AG08396 (cell line): Measurements from ENCODE around the gene SH3BP2.

ENCODE experiments used
- DNase-seq: peaks from one replicate; pipeline ENCODE4 v3.0.0; 2012; ENCODE audit warnings: low spot score, mixed read lengths

The SH3BP2 gene

DNA sequence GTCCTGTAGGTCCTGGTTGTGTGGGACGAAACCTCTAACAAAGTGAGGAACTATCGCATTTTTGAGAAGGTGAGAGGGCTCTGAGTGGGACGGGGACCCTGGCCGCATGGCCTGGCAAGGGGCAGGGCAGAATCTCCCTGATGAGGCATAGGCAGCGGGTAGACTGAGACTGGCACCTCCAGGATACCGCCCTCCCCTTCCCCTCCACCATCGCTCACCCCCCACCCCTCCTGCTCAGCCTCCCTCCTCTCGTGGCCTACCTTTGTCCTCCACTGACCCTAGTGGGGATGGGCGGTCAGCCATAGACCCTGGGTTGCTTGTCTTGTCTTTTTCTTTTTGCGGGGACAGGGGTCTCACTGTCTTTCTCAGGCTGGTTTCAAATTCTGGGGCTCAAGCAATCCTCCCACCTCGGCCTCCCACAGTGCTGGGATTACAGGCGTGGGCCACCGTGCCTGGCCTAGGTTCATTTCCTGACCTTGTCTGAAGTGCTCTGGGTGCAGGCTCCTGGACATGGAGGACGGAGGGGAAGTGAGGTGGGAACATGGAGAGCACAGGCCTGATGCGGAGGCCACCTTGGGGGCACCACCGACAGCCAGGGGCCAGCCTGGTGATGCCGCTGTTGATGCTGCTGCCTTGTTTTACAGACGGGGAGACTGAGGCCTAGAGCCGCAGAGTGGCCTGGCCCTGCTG, 40.2 kb downstream of the SH3BP2 start:
- peak; percentile 1 for DNase-seq

DNA sequence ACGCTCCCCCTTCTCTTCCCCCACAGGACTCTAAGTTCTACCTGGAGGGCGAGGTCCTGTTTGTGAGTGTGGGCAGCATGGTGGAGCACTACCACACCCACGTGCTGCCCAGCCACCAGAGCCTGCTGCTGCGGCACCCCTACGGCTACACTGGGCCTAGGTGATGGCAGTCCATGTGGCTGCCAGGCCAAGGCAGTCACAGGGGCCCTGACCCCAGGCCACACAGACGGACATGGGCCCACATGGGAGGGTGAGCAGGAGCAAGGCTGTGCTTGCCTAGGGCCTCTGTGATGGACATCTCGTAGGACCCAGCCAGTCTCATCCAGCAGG, 40.8 kb downstream of the SH3BP2 start:
- DNase-seq = peak; percentile 2

DNA sequence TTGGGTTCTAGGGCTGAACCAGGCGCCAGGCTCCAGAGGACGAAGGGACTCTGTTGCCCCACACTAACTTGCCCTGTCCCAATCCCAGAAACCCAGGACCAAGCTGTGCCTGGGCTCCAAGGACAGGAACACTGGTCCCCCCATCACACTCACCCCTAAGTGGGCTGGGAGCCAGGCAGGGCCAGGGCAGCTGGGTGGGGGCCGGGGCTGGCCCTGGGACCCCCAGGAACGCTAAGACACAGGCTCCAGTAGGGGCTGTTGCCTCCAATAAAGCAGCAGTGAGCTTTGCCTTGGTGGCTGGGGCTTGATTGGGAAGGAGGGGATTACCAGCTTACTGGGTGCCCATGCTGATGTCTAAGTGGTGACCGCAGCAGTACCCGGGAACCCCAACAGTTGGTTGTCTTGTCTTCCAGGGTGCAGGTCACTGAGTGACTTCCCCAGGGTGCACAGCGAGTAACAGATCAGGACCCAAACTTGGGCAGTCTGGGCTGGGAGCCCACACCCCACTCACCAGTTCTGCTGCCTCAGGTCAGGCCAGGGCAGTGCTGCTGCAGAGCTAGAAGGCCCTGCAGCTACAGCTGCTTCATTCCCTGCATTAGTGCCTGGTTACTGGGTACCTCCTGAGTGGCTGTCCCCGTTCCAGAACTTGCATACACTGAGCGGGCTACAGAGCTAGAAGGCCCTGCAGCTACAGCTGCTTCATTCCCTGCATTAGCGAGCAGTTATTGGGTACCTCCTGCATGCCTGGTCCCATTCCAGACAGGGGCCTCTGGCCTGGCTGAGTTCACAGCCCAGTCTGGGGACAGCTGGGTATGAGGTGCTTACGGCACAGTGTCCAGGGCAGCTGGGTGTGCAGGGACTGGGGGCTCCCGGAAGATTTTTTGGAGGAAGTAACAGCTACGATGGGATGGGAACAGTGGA, 41.4 kb downstream of the SH3BP2 start:
- peak; percentile 1 for DNase-seq

DNA sequence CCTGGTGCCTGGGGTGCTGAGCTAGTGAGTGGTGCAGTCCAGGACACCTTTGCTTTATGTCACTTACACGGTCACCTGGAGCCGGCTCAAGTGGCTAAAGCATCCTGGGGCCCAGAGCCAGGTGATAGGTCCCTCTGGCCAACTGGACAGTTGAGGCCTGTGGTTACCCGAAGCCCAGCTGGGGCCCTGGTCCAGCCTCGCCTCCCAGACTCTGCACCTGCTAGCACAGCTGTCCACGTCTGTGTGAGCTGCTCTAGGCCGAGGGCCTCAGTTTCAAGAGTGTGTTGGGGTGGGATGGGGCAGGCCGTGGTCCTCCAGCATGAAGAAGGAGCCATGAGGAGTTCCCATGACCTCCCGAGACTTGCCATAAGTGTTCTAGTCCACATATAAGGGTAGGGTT, 43.1 kb downstream of the SH3BP2 start:
- DNase-seq = no peak

DNA sequence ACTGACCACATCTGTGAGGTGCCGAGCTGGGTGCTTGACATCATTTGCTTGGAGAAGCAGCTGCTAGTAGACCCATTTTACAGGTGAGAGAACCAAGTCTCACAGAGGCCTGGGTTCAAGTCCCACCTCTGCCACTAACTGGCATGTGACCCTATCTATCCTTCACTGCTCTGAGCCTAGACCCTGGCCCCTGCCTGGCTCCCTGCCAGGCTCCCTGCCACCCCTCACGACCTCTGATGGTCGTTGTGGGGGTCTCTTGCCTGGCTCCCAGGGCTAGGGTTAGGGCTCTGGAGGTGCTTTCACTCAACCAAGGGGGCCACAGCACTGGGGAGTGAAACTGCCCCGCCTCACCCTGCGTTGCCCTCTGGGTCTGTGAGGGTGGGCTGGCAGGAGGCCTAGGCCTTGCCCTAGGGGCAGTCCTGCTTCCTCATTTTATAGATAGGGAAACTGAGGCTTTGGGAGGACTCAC, 43.5 kb downstream of the SH3BP2 start:
- no peak for DNase-seq

DNA sequence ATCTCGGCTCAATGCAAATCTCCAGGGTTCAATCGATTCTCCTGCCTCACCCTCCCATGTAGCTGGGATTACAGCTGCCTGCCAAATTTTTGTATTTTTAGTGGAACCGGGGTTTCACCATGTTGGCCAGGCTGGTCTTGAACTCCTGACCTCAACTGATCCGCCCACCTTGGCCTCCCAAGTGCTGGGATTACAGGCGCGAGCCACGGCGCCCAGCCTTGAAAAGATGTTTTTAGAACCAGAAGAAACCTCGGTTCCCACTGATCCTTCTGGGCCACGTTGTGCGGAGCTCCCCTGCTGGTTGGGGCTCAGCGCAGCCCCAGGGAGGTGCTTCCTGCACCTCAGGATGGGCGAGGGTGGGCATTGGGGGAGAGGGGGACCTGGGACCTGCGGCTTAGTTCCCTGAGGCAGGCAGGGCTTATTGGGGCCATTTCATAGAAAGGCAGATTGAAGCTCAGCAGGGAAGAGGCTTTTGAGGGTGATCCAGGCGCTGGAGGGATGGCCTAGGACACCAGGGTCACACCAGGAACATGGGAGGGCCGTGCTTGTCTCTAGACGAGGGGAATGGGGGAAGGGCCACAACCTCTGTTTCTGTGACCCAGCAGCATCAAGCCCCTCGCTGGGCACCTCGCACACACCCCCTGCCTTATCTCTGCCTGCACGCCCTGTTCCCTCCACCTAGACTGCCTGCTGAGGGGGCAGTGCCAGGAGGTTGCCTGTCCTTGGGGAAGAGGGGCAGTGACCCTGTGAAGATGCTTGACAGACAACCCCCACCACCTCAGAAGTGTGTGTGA, 44.4 kb downstream of the SH3BP2 start:
- DNase-seq = peak; percentile 4

DNA sequence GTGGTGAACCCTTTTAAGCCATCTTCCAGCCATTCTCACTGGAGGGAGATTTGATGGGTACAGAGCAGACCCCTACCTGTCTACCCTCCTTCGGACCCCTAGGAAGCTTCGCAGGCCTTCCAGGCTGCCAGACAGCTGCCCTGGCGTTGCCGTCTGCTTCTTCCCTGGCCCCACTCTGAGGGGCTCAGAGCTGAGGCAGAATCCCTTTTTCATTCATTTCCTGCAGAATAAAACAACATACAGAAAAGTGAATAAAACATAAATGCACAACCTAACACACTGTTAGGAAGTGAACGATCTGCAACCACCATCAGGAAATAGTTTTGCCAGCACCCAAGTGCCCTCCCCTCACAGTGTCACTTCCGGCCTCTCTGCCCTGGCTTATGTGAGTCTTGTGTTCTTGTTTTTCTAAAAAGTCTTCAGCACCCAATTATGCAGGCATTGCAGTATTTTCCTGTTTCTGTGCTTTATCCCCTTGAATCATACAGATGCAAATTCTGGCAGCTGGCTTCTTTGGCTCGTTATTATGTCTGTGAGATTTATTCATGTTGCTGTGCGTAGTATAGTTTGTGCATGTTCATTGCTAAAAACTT, 45.1 kb downstream of the SH3BP2 start:
- DNase-seq = peak; percentile 68

DNA sequence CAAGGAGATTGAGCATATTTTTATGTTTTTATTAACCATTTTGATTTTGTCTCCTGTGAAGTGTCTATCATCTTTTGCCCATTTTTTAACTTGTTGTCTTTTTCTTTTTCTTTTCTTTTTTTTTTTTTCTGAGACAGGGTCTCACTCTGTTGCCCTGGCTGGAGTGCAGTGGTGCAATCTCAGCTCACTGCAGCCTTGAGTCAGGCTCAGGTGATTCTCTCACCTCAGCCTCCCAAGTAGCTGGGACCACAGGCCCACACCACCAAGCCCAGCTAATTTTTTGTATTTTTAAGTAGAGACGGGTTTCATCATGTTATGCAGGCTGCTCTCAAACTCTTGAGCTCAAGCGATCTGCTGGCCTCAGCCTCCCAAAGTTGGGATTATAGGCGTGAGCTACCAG, 46.2 kb downstream of the SH3BP2 start:
- DNase-seq = no peak

DNA sequence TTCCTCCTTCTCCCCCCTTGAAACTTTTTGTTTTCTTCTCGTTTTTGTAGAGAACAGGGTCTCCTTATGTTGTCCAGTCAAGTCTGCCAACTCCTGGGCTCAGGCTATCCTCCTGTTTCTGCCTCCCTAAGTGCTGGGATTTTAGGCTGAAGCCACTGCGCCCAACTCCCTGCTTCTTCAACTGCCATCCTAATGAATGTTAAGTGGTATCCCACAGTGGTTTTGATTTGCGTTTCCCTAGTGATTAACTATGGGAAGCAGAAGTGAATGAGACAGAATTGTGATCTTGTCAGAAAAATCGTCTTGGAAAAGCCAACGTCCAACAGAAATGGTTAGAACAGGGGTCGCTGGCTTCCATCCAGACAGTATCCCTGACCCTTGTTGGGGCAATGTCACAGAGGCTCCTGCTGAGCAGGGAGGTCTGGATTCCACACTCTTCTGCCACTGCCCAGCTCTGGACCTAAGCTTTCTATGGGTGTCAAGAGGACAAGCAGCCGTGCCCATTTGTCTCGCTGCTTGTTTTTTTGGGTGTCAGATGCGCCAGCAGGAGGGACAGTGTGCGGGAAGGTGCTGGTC, 49.9 kb downstream of the SH3BP2 start:
- DNase-seq = no peak

DNA sequence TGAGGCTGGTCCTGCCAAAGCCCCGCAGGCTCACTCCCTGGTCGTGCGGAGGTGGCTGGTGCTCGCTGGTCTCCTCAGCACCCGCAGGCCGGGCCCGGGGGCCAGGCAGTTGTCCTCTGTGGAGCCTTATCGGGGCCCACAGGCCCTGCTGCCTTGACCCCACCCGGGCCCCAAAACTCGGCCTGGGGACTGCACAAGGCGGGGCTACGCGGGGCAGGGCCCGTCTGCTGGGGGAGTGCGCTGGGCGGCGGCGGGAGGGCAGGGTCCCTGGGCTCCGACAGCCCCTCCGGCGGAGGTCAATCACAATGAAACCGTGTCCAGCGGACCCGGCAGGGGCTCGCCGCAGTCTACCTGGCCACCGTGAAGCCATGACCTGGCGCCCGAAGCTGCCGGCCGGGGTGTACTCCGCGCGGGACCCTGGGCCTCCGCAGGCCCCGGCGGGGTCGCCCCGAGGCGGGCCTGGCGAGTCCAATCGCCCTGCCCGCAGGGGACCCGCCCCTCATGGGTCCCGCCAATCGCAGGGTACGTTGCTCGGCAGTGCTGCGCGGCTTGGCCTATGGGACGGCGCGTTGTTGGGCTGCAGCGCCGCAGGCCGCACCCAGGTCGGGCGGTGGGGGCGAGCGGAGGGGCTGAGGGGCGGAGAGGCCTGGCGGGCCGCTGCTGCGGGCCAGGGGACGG, 50.5 kb downstream of the SH3BP2 start, which contains the start of gene ADD1:
TSS of gene ADD1 (plus strand) at position 582 of the 678 bp plus-strand sequence. CDS start 32,072 bp downstream, outside the sequence.
- peak; percentile 100 for DNase-seq

DNA sequence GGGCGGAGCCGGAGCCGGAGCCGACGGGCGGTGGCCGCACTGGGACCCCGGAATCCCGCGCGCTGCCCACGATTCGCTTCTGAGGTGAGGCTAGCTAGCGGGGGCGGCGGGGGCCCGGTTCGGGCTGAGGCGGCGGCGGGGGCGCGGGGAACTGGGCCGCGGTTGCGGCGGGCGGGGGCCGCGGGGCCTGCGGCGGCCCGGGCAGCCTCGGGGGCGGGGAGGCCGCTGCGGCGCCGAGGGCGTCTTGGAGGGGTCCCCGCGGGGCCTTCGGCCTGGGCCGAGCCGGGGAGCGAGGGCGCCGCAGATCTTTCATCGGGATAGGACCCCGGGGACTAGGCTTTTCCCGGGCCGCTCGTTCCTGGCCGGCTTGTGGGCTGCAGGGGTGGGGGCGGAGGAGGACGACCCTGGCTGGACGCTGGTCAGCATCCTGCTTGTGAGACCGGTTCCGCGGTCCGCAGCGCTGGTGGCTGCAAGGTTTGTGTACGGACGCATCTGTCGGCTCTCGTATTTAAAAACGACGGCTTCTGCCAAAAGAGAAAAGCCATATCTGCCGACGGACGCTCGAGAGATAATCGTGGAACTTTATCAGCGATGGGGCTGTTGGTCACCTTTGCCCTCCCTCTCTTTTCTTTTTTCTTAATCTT, 51.2 kb downstream of the SH3BP2 start:
- no peak for DNase-seq

DNA sequence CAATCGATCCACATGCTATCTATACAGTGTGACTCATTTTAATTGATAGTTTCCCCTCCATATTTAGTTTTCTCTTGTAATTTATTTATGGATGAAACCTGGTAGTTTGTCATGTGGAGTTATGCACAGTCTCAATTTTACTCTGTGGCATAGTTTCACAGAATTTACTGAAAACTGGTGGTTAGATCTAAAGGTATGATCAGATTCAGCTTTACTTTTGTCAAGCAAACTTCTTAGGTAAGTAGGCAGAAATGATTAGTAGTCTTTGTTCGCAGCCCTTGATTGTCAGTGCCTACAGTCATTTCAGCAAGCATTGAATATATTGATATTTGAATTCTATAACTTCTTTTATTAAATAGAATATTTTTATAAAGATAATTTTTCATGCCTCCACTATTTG, 53.3 kb downstream of the SH3BP2 start:
- DNase-seq = no peak

DNA sequence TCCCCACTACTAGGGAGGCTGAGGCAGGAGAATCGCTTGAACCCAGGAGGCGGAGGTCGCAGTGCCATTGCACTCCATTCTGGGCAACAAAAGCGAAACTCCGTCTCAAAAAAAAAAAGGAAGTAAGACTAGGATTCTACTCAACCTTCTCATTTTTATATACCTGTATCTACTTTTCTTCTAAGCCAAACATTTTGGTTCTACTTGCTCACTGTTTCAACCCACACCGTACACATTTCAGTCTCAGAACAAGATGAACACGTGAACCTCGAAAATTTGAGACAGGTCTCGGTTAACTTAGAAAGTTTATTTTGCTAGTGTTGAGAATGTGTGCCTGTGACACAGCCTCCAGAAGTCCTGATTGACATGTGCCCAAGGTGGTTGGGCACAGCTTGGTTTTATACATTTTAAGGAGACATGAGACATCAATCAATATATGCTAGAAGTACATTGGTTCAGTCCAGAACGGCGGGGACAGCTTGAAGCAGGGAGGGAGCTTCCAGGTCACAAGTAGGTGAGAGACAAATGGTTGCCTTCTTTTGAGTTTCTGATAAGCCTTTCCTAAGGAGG, 54.5 kb downstream of the SH3BP2 start:
- no peak for DNase-seq

DNA sequence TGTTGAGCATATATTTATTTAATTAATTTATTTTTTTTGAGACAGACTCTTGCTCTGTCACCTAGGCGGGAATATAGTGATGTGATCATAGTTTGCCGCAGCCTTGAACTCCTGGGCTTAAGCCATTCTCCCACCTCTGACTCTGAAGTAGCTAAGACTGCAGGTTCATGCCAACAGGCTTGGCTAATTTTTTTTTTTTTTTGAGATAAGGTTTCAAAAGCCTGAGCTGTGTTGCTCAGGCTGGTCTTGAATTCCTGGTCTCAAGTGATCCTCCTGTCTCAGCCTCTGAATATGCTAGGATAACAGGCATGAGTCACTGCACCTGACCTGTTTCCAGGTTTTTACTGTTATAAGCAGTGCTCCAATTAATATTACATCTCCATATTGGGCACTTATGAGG, 55.6 kb downstream of the SH3BP2 start:
- DNase-seq = no peak

DNA sequence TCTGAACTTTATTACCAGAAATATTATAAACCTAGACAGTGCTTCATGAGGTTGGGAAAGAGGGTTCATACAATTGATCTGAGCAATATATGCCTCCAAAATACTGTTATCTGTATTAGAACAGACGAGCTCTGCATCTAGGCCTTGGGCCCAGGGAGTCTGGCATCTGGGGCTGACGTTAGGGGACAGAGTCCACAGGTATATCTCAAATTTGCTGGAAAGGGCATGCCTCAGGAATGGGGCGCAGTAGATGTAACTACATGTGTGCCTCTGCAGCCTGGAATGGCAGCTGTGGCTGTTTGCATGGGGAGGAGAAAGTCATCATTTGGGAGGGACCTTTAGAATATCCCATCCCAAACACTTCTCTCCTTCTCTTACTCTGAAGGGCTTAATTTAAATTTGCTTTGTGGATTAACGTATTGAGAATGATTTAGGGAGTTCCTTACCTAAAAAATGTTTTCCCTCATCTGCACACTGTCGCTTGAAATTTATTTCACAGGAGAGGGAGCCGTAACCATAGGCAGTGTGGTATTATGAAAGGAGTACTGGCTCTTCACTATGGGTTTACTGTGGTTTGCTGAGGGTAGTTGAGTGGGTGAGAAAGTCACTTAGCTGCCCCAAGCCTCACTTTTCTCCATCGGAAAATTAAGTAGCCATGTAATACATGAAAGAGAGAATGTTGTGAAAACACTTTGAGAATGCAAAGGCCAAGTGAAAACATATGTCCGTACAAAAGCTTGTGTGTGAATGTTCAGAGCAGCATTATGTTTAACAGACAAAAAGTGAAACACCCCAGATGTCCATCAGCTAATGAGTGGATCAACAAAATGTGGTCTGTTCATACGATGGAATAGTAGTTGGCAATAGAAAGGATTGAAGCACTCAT, 56.6 kb downstream of the SH3BP2 start:
- DNase-seq = no peak

DNA sequence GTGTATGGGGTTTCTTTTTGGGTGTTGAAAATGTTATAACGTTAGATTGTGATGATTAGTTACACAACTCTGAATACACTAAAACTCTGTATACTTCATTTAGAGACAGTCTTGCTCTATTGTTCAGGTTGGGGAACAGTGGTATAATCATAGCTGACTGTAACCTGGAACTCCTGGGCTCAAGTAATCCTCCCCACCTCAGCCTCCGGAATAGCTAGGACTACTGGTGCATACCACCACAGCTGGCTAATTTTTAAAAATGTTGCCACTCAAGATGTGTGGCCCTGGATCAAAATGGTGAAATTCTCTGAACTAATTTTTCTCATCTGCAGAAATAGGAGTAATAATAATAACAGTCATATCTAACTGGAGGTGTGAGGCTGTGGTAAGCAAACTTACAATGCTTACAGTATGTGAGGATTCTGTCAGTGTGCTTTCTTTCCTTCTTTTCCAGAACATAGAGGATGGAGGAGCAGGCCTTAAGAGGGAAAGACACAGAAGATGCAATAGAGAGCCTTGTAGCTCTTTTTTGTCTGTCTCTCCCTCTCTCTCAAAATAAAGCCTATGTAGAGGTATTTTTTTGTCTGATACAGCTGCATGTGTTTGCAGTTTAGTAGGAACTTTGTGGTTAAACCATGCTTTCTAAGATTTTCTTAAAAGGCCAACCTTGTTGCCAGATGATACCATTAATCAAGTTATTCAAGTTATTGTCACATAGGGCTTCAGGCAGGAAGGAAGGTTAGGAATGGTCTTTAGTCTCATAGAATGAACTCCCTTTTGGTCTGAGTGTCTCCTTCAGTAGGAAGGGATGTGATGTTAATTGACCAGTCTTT, 58.3 kb downstream of the SH3BP2 start:
- no peak for DNase-seq

DNA sequence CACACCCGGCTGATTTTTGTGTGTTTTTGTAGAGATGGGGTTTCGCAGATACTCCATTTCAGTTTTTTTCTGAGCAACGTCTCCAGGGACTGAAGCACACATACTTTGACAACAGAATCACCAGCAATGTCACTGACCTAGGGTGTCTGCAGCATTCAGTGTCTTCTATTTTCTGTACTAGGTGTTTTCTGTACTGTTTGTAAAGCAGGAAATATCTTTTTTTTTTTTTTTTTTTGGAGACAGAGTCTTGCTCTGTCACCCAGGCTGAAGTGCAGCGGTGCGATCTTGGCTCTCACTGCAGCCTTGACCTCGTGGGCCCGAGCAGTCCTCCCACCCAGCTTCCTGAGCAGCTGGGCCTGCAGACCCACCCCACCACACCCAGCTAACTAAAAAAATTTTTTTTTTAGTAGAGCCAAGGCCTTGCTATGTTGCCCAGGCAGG, 59.6 kb downstream of the SH3BP2 start:
- DNase-seq = no peak

DNA sequence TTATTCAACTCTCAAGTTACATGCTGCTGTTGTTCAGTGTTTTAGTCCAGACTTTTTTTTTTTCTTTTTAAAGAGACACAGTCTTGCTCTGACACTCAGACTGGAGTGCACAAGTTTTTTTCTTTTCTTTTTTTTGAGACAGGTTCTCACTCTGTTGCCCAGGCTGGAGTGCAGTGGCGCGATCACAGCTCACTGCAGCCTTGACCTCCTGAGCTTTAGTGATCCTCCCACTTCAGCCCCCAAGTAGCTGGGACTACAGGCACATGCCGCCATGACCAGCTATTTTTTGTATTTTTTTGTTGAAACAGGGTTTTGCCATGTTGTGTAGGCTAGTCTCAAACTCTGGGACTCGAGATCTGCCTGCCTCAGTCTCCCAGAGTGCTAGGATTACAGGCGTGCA, 62.7 kb downstream of the SH3BP2 start:
- no peak for DNase-seq
